HL-60 (cell line): ENCODE results near the gene PTP4A2.

Experiments used
- DNase-seq, 2 experiments: peaks; one replicate each; pipeline ENCODE4 v3.0.0-alpha.2; 2010 to 2020; ENCODE audit warnings: low read depth in 1 of 2, low spot score in 1 of 2
- H3K27ac ChIP-seq: fragments of 250-450 bp; sonication (Bioruptor Pico); replicated peaks from 2 replicates; pipeline ENCODE4 v1.5.1; 2020; ENCODE audit warnings: mild to moderate bottlenecking, moderate library complexity
- H3K27me3 ChIP-seq: fragments of 250-450 bp; sonication (Bioruptor Pico); 2 replicates; pipeline ENCODE4 v1.5.1; 2021; ENCODE audit warnings: mild to moderate bottlenecking, moderate library complexity; ENCODE audit not compliant: insufficient read depth, poor library complexity, severe bottlenecking
- H3K4me3 ChIP-seq: replicated peaks from 2 replicates; pipeline ENCODE4 v1.5.1; 2011; ENCODE audit warnings: mild to moderate bottlenecking, control low read depth, low read length; ENCODE audit not compliant: insufficient read depth
- CTCF ChIP-seq: IDR thresholded peaks from one replicate; pipeline ENCODE4 v1.5.1; 2011; ENCODE audit warnings: low read length, control low read depth, inconsistent platforms; ENCODE audit not compliant: insufficient read depth
- GABPA ChIP-seq: IDR thresholded peaks from 2 replicates; pipeline ENCODE4 v1.6.1; 2012; ENCODE audit warnings: low read depth
- POLR2AphosphoS5 ChIP-seq: IDR thresholded peaks from 2 replicates; pipeline ENCODE4 v1.6.1; 2012; ENCODE audit warnings: low read depth
- REST ChIP-seq: IDR thresholded peaks from 2 replicates; pipeline ENCODE4 v1.6.1; 2012; ENCODE audit warnings: low read depth; ENCODE audit not compliant: insufficient replicate concordance
- SPI1 ChIP-seq: IDR thresholded peaks from 2 replicates; pipeline ENCODE4 v1.6.1; 2012; ENCODE audit warnings: low read depth, mild to moderate bottlenecking, borderline replicate concordance

The PTP4A2 gene

GRCh38 chr1:31905093-31905509, 33.1 kb downstream of the PTP4A2 start:
- no peaks in the 10 kb centered on the region for H3K27me3 ChIP-seq
- peak overlapping the region; percentile 51; the same call in 1 of the 2 replicates for H3K27ac ChIP-seq
- H3K4me3 ChIP-seq, result no peak overlapping the region
- DNase-seq, result no peak
- TF ChIP-seq POLR2AphosphoS5 (peak; percentile 53; the same call in 1 of the 2 replicates), CTCF (no peak), REST (no peak), GABPA (no peak), SPI1 (no peak)

GRCh38 chr1:31904339-31905092, 33.7 kb downstream of the PTP4A2 start:
- Histone ChIP-seq H3K4me3 (no peak overlapping the region), H3K27me3 (no peaks in the 10 kb centered on the region), H3K27ac (peak overlapping the region; percentile 51)
- no peak for TF ChIP-seq REST
- peak; percentile 3 for TF ChIP-seq POLR2AphosphoS5
- no peak for TF ChIP-seq SPI1
- TF ChIP-seq GABPA, result no peak
- DNase-seq, result peak; percentile 83 to 84

- no peak overlapping the region for H3K4me3 ChIP-seq
- no peak for DNase-seq
- TF ChIP-seq SPI1 (peak; percentile 85), GABPA (no peak)
- no peak overlapping the region for H3K27ac ChIP-seq
- H3K27me3 ChIP-seq, result no peaks in the 10 kb centered on the region
Observed at GRCh38 chr1:31902510-31902860, 35.7 kb downstream of the PTP4A2 start.

- H3K27ac ChIP-seq, result no peak overlapping the region
- no peak overlapping the region for H3K4me3 ChIP-seq
- no peaks in the 10 kb centered on the region for H3K27me3 ChIP-seq
- DNase-seq, result peak in 1 of 2 experiments; percentile 11
- TF ChIP-seq GABPA (no peak), REST (no peak), SPI1 (no peak), POLR2AphosphoS5 (no peak), CTCF (no peak)
Observed at GRCh38 chr1:31901838-31902509, 36.2 kb downstream of the PTP4A2 start.
